Fibroblast of lung (primary cell): Measurements from ENCODE around the gene NOL9.

Experiments
- EZH2 ChIP-seq: IDR thresholded peaks from 2 replicates; pipeline ENCODE4 v1.5.1; 2012; ENCODE audit warnings: low read length, control low read depth, mild to moderate bottlenecking; ENCODE audit errors: missing control alignments
- TF ChIP-seq, protein P1 (sequence below), 2 donors: IDR thresholded peaks in 1 of 2; conservative IDR thresholded peaks in 1 of 2; 1 replicate in 1 of 2; 2 replicates in 1 of 2; pipeline ENCODE4 v1.5.1; 2011 to 2012; ENCODE audit warnings: low read length in 2 of 2, control low read depth in 1 of 2, inconsistent platforms in 1 of 2, low read depth in 1 of 2, mild to moderate bottlenecking in 1 of 2

DNA sequence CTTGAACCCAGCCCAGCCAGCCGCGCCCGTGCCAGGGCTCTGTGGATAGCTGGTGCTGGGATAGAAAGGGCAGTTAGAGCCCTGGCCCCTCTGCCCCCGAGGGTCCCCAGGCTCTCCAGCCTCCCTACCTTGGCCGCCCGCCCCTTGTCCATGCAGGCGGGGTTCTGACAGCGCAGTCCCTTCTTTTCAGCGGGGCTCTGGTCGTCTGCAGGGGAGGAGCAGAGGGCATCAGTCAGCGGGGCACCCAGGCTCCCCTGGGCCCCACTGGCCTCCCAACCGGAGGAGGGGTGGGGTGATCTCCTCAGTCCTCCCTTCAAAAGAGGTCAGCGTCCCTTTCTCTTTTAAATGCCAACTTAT lies 58.0 kb downstream of the NOL9 start:
- TF ChIP-seq, protein P1, sequence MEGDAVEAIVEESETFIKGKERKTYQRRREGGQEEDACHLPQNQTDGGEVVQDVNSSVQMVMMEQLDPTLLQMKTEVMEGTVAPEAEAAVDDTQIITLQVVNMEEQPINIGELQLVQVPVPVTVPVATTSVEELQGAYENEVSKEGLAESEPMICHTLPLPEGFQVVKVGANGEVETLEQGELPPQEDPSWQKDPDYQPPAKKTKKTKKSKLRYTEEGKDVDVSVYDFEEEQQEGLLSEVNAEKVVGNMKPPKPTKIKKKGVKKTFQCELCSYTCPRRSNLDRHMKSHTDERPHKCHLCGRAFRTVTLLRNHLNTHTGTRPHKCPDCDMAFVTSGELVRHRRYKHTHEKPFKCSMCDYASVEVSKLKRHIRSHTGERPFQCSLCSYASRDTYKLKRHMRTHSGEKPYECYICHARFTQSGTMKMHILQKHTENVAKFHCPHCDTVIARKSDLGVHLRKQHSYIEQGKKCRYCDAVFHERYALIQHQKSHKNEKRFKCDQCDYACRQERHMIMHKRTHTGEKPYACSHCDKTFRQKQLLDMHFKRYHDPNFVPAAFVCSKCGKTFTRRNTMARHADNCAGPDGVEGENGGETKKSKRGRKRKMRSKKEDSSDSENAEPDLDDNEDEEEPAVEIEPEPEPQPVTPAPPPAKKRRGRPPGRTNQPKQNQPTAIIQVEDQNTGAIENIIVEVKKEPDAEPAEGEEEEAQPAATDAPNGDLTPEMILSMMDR (conservative IDR thresholded peaks at IDR 0.05 in 1 of 2, IDR thresholded peaks at IDR 0.05 in 1 of 2; ENCODE audit: low read depth in 1 of 2, low read length in 2 of 2): no peak
- no peak for TF ChIP-seq EZH2
